NK-92 treated with Interleukin-12 subunit alpha and Interleukin-12 subunit beta, amount 100 ng/mL, for 24 hours (cell line): ENCODE measurements around the gene LMOD2.
"Not testable (repeated sequence)": the region's sequence is repeated elsewhere in the genome, so short reads cannot be mapped to it uniquely, and the experiment has no call there.

Source experiments
- DNase-seq: peaks from one replicate; lab custom pipeline; 2025; lab: John Stamatoyannopoulos, UW

The LMOD2 gene

DNA sequence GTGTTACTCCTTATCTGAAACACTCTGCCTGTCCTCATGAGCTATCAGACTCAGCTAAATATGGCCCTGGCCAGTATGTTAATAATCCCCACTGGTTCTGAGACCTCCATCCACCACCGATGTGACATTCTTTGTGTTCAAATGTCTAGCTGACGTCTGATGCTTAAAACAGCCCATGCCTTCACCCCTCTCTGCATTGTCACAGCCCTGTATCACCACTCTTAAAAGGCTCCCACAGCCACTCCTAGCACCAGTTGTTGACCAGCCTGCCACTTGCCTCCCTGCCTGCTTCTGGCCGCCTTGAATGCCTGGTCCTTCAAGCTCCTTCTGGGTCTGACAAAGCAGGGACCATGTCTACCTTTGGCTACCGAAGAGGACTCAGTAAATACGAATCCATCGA is at the start of gene LMOD2:
TSS of gene LMOD2 (plus strand) at position 253 of the 400 bp plus-strand sequence. CDS start at position 351, 98 bp downstream.
- no peak for DNase-seq

GRCh38 chr7:123607423-123607975 is 48.2 kb upstream of the LMOD2 start:
- no peak for DNase-seq

DNA sequence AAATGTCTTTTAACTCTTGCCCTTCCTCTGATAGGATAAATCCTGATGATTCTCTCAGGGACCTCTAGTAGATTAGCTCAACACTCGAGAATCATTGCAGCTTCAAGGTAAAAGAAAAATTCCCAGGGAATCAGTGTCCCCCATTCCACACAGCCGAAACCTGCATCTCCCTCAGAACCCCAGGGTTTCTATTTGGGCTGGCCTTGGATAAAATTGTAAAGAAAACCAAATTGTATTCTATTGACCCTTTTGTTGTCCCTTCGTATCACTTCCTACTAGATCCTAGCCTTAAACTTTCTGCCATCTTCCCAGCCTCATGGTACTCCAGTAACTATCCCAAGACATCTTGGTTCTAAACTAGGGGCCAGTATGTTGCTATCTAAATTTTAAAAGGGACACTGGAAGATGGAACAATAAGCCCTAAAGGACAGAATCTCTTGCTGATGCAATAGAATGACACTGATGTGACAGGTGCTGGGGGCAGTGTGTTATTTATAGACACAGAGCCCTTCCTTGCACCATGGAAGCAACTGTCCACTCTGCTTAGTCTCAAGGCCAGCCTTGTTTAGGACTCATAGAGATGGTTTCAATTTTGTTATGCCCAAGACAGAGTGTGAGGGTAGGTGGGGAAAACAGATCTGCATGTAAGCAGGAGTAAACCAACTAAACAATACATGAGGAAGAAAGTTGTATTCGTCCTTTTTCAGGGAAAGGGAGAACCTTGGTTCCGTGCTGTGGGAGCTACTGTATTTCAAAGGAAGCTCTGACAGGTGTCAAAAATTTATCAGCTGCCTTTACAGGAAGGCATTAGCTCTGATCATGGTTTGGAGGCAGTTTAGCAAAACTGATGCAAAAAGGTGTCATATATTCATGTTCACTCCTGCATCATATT is 46.4 kb upstream of the LMOD2 start:
- no peak for DNase-seq

DNA sequence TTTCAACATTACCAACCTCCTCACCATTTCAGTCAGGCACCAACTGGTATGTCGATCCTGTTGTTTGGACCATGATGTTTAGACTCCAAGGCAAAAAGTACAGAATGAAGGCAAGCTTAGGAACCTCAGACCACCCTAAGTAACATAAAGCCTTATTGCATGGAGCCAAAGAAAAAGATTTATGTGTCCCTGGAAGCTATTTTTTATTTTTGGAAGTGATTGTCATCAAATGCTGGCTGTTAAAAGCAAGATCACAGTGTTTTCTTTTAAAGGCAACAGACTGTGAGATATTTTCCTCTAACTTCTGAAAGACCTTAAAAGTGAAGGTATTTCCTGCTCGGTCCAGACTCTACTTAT is 45.8 kb upstream of the LMOD2 start:
- DNase-seq: no peak

DNA sequence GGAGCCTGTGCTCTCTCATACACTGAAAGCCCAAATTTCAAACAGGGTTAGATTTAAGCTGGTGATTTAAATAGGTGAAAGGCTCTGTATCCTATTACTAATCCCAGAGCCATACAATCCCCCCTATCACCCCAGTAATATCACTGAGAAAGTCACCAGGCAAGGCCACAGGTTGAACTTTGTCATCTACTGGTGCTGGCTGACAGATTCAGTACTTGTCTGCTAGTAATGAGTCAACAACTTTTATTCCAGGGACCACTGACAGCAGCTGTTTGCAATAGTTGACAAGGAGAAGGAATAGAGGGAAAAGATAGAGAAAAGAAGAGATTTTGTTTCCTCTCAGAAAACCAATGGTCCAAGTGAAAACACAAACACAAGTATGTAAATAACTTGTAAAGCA is 43.6 kb upstream of the LMOD2 start:
- no peak for DNase-seq

DNA sequence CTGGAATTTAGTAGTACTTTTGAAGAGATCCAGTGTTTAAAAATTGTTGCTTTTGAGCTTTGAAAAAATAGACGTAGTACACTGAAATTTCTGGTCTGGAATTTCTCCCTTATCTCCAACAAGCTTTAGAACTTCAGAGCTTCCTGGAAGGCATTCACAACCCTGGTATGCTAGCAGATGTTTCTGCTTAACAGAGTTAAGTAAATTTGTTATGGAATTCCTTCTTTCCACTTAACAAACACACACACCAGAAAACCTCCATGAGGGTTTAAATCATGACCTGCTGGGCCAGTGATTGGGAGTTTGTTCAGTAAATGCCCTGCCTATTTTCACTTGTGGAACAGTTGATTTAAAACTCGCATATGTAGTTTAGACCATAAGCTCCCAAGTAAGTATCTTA is 40.3 kb upstream of the LMOD2 start:
- no peak for DNase-seq

- no peak for DNase-seq
Measured at GRCh38 chr7:123616223-123616622, 39.4 kb upstream of the LMOD2 start.

DNA sequence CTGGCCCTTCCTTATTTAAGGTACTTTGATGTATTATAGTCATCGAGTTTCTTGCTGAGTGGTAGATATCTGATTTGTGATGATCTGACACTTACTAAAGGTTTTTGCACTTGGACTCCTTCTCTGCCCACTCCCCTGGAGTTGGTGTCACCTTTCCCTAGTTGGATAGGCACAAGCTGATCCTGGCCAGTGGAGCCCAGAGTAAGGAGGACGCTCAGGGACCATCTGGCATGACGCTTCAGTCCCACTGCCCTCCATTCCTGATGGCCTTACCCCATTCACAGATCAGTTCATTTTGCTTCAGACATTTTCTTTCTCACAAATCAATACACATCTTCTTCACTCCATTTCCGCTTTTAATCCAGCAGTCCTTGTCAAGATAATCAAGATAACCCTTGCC is 34.0 kb upstream of the LMOD2 start:
- no peak for DNase-seq

DNA sequence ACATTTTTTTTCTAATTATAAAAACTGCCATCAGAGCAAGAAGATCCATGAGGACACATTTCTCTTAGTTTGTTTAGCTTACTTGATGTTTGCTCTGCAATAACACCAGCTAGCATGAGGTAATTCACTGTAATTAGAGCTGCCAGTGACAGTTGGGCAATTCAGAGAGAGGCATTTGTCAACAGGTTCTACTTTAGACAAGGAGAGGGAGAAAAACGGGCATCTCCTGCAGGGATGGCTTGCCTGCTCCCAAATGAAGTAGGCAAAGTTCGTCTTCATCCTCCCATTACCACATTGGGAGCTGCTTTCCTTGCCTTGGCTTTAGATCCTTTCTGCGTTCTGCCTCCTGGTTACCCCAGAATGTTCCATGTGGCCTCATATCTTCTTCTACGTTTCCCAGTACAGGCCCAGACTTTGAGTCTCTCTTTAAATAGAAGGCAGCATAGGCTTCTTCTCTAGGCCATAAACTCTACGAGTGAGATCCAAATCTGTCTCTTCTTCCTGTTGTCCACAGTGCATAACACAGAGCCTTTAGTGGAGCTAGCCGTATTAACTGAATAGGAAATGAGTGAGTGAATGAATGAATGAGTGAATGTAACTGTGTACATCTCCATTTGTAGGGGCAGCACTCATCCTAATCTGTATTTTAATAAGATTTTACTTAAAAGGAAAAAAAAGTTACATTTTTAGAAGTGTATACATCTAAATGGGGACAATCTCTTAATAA is 32.8 kb upstream of the LMOD2 start:
- no peak for DNase-seq

DNA sequence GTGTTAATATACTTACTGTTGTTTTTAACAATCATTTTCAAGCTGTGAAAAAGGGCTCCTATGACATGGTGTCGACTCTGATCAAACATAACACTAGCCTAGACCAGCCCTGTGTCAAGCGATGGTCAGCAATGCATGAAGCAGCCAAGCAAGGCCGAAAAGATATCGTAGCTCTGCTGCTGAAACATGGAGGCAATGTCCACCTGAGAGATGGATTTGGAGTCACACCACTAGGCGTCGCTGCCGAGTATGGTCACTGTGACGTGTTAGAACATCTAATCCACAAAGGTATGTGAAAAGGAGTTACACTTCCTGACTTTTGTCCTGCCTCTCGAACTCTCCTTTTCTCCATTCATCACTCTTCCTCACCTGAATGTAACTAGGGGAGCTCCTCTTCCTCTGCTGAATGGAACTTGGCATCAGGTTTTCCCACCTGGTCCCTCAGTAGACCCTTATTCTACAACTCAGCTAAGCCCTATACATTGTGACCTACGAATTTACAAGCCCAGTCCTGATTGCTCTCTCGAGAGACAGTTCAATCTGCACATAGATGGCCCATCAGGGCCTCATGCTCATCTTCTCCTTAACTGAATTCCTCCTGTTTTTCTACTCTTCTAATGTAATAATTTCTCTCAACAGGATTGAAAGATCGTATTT is 31.0 kb upstream of the LMOD2 start:
- peak; percentile 42 for DNase-seq

DNA sequence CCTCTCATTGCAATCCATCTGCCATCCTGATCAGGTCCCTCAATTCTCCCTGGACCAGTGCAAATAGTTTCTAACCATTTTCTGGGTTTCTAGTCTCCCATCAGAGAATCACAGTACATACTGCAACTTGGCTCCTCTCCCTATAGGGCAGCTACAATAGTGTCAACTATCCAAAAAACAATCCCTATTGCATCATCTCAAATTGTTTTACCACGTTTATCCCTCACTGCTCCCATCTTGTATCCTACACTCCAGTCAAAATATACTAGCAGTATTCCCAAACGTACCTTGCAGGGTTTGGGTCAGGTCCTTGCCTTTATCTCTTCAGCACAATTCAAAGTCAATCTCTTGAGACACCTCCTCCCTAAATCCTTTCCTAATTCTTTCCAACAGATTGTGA is 30.4 kb upstream of the LMOD2 start:
- DNase-seq: no peak

GRCh38 chr7:123627851-123628250 is 27.8 kb upstream of the LMOD2 start:
- DNase-seq: no peak

- DNase-seq: no peak
Measured at GRCh38 chr7:123628829-123629228, 26.8 kb upstream of the LMOD2 start.

- DNase-seq: no peak
Measured at GRCh38 chr7:123629281-123629680, 26.4 kb upstream of the LMOD2 start.

- DNase-seq: no peak
Measured at GRCh38 chr7:123632808-123633207, 22.9 kb upstream of the LMOD2 start.

GRCh38 chr7:123633553-123633952 is 22.1 kb upstream of the LMOD2 start:
- no peak for DNase-seq

GRCh38 chr7:123634011-123634573 is 21.6 kb upstream of the LMOD2 start:
- not testable (repeated sequence) for DNase-seq

GRCh38 chr7:123635551-123636359 is 19.9 kb upstream of the LMOD2 start:
- DNase-seq: no peak

- no peak for DNase-seq
Measured at GRCh38 chr7:123637203-123637602, 18.5 kb upstream of the LMOD2 start.

GRCh38 chr7:123637878-123638277 is 17.8 kb upstream of the LMOD2 start:
- DNase-seq: no peak

- DNase-seq: no peak
Measured at GRCh38 chr7:123639631-123640030, 16.0 kb upstream of the LMOD2 start.
